HFFc6 (cell line): ENCODE data around the gene SNUPN. TPM values are rescaled to one million over a fixed set of nuclear protein-coding genes. Genes with fewer than 3 reads are reported as not detected.
"Not testable (repeated sequence)": the region's sequence is repeated elsewhere in the genome, so short reads cannot be mapped to it uniquely, and the experiment has no call there.

Experiments used
- DNase-seq: peaks from one replicate; pipeline ENCODE4 v3.0.0-alpha.2; 2018
- H3K27ac Mint-ChIP-seq: 2 replicates; pipeline ENCODE4 v1.8.0; 2020; ENCODE audit warnings: mild to moderate bottlenecking, mixed read lengths
- H3K27me3 Mint-ChIP-seq: 2 replicates; pipeline ENCODE4 v1.8.0; 2021; ENCODE audit warnings: mild to moderate bottlenecking, moderate library complexity, mixed read lengths; ENCODE audit not compliant: insufficient read depth
- H3K36me3 Mint-ChIP-seq: 2 replicates; pipeline ENCODE4 v1.8.0; 2021; ENCODE audit warnings: low read depth, mixed read lengths
- H3K4me1 Mint-ChIP-seq: 2 replicates; pipeline ENCODE4 v1.8.0; 2020; ENCODE audit warnings: low read depth, mixed read lengths
- H3K4me3 Mint-ChIP-seq: 2 replicates; pipeline ENCODE4 v1.8.0; 2020; ENCODE audit warnings: mild to moderate bottlenecking, moderate library complexity, mixed read lengths
- H3K9me3 Mint-ChIP-seq: 2 replicates; pipeline ENCODE4 v1.8.0; 2020; ENCODE audit warnings: mild to moderate bottlenecking, mixed read lengths
- total RNA-seq, 6 experiments: library from RNA; stranded (reverse); fragmentation: NEBNext Ultra II Directional; extraction: Animal tissue kit (Norgen Biotek cat#: 25700); gene quantifications; 2 replicates in 1 of 6; 3 replicates in 5 of 6; pipeline ENCODE4 v1.2.3, GENCODE V29; 2021
- TF ChIP-seq, protein P1 (sequence below): fragments of 200-600 bp; sonication (generic); IDR thresholded peaks from 2 replicates; pipeline ENCODE4 v1.5.0; 2021; ENCODE audit warnings: antibody characterized with exemption, mild to moderate bottlenecking

Gene SNUPN
- total RNA-seq, 6 experiments from 2014 or later = 22.5 to 28.4 (median 25.1) TPM

GRCh38 chr15:75637245-75638009 is 11.9 kb upstream of the SNUPN start:
- Mint-ChIP-seq H3K27ac (peak overlapping the region; percentile 93; the same call in 1 of the 2 replicates), H3K27me3 (no peaks in the 10 kb centered on the region), H3K36me3 (peaks cover 7% of the 10 kb centered on the region), H3K4me1 (peaks cover 38% of the 10 kb centered on the region), H3K4me3 (peak overlapping the region; percentile 89), H3K9me3 (no peaks in the 10 kb centered on the region)
- TF ChIP-seq, protein P1, sequence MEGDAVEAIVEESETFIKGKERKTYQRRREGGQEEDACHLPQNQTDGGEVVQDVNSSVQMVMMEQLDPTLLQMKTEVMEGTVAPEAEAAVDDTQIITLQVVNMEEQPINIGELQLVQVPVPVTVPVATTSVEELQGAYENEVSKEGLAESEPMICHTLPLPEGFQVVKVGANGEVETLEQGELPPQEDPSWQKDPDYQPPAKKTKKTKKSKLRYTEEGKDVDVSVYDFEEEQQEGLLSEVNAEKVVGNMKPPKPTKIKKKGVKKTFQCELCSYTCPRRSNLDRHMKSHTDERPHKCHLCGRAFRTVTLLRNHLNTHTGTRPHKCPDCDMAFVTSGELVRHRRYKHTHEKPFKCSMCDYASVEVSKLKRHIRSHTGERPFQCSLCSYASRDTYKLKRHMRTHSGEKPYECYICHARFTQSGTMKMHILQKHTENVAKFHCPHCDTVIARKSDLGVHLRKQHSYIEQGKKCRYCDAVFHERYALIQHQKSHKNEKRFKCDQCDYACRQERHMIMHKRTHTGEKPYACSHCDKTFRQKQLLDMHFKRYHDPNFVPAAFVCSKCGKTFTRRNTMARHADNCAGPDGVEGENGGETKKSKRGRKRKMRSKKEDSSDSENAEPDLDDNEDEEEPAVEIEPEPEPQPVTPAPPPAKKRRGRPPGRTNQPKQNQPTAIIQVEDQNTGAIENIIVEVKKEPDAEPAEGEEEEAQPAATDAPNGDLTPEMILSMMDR = no peak
- DNase-seq = no peak

DNA sequence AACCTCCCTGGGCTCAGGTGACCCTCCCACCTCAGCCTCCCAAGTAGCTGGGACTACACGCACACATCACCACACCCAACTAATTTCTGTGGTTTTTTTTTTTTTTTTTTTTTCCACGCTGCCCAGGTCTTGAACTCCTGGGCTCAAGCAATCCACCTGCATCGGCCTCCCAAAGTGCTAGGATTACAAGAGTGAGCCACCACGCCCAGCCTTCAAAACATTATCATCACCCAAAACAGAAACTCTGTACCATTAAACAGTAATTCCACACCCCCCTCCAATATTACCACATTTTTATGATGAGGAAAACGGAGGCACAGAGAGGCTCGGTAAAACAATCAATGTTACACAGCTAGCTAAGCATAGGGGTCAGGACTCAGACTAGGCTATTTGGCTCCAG is 10.5 kb upstream of the SNUPN start:
- Mint-ChIP-seq H3K4me3 (no peak overlapping the region), H3K4me1 (peaks cover 30% of the 10 kb centered on the region), H3K27ac (no peak overlapping the region), H3K36me3 (peaks cover 7% of the 10 kb centered on the region), H3K9me3 (no peaks in the 10 kb centered on the region), H3K27me3 (no peaks in the 10 kb centered on the region)
- DNase-seq = no peak
- TF ChIP-seq, protein P1 = no peak

- H3K36me3 Mint-ChIP-seq, H3K9me3 Mint-ChIP-seq, H3K4me3 Mint-ChIP-seq, H3K27ac Mint-ChIP-seq, H3K27me3 Mint-ChIP-seq, DNase-seq: not testable (repeated sequence)
- peaks cover 20% of the 10 kb centered on the region for H3K4me1 Mint-ChIP-seq
Observed at GRCh38 chr15:75633922-75634321, 8.4 kb upstream of the SNUPN start.

DNA sequence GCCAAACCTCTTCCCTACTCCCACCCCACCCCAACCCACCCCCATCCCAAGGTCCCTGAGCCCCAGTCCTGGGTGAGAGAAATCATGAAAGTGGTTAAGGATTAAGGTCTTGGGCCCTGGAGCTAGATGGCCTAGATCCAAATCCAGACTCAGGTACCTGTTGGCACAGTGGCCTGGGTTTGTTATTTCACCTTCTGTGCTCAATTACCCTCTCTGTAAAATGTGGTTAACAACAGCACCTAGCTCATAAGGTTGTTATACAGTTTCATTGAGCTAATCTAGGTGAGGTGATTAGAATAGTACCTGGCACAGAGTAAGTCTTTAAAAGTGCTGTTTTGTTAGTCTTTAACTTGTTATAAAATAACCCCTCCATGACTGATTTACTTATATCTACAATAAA is 6.4 kb upstream of the SNUPN start:
- TF ChIP-seq, protein P1 = no peak
- Mint-ChIP-seq H3K4me3 (no peak overlapping the region), H3K27me3 (no peaks in the 10 kb centered on the region), H3K9me3 (no peaks in the 10 kb centered on the region), H3K4me1 (peaks cover 10% of the 10 kb centered on the region), H3K27ac (no peak overlapping the region), H3K36me3 (no peaks in the 10 kb centered on the region)
- no peak for DNase-seq

DNA sequence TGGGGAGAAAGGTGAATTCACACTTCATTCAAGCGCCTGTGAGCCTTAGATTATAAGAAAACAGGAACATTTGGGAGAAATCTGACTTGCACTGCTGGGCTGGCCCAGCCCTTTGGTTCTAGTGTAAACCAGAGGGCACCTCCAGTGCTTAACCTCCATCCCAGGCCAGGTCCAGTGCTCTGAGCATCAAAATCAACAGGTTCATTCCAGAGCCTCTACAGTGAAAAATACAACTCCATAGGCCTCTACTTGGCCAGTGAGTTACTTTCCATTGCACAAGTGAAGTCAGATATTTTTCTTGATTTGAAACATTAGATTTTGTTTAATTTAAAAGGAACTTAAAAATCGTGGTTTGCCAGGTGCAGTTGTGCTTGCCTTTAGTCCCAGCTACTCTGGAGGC is 3.0 kb downstream of the SNUPN start:
- Mint-ChIP-seq H3K36me3 (no peaks in the 10 kb centered on the region; the same call in none of the 2 replicates), H3K9me3 (no peaks in the 10 kb centered on the region), H3K4me3 (no peak overlapping the region), H3K4me1 (peaks cover 37% of the 10 kb centered on the region), H3K27me3 (no peaks in the 10 kb centered on the region), H3K27ac (peak overlapping the region; percentile 72)
- TF ChIP-seq, protein P1 = no peak
- no peak for DNase-seq

DNA sequence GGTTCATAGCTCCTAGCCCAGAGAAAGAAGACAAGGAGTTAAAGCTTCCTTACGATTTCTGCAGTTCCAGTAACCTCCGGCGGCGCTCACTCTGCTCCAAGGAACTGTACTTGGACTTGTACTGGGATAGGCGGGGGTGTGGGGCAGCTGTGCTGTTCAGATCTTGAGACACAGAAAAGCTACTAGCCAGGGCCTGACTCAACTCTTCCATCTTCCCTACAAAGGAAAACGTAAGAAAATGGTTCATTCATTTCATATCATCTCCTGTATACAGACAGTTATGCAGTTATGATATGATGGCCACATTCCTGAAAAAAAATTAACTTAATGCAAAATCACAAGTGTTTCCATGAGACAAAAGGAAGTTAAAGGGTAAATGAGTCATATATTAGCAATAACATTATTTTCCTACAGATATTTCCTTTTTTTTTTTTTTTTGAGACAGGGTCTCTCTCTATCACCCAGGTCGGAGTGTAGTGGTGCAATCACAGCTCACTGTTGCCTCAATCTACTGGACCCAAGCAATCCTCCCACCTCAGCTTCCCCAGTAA is 4.6 kb downstream of the SNUPN start:
- TF ChIP-seq, protein P1 = peak; percentile 61
- Mint-ChIP-seq H3K36me3 (peaks cover 11% of the 10 kb centered on the region), H3K4me3 (peak overlapping the region; percentile 79), H3K27me3 (no peaks in the 10 kb centered on the region), H3K4me1 (peaks cover 27% of the 10 kb centered on the region), H3K9me3 (no peaks in the 10 kb centered on the region), H3K27ac (peak overlapping the region; percentile 91)
- DNase-seq = peak; percentile 87
